Raji (cell line): ENCODE results near the gene TENT5C.

Source experiments
- POLR2A ChIP-seq: IDR thresholded peaks from 2 replicates; pipeline ENCODE4 v1.6.1; 2011; ENCODE audit warnings: low read depth, low read length, control low read depth; ENCODE audit not compliant: insufficient read depth

The TENT5C gene

GRCh38 chr1:117675907-117676430, 70.1 kb downstream of the TENT5C start:
- no peak for TF ChIP-seq POLR2A

- no peak for TF ChIP-seq POLR2A
Measured at GRCh38 chr1:117676615-117677130, 70.8 kb downstream of the TENT5C start.
